DMS153 treated with DMSO at 0.1 percent for 48 hours (cell line): Measurements from ENCODE around the gene P3H3.

Experiments
- DNase-seq: peaks from one replicate; lab custom pipeline; 2025; ENCODE audit not compliant: unreplicated experiment; lab: John Stamatoyannopoulos, UW

Gene P3H3

GRCh38 chr12:6799147-6799546 is 29.1 kb upstream of the P3H3 start:
- no peak for DNase-seq

GRCh38 chr12:6807170-6807569 is 21.0 kb upstream of the P3H3 start:
- DNase-seq: no peak

- no peak for DNase-seq
These were observed 19.2 kb upstream of the P3H3 start for GRCh38 chr12:6809056-6809455.

GRCh38 chr12:6810758-6811157 is 17.4 kb upstream of the P3H3 start:
- no peak for DNase-seq

GRCh38 chr12:6813363-6813762 is 14.8 kb upstream of the P3H3 start:
- DNase-seq: no peak

GRCh38 chr12:6816598-6816997 is 11.6 kb upstream of the P3H3 start:
- DNase-seq: no peak

- DNase-seq: no peak
These were observed 11.1 kb upstream of the P3H3 start for GRCh38 chr12:6817098-6817497.

- DNase-seq: no peak
These were observed 10.5 kb upstream of the P3H3 start for GRCh38 chr12:6817662-6818157.

- no peak for DNase-seq
These were observed 10.0 kb upstream of the P3H3 start for GRCh38 chr12:6818222-6818621.

- no peak for DNase-seq
These were observed 9.6 kb upstream of the P3H3 start for GRCh38 chr12:6818645-6819044.

GRCh38 chr12:6819106-6820030 is 8.8 kb upstream of the P3H3 start:
- no peak for DNase-seq

GRCh38 chr12:6820166-6820565 is 8.0 kb upstream of the P3H3 start:
- DNase-seq: no peak

- no peak for DNase-seq
These were observed 6.4 kb upstream of the P3H3 start, which contains the start of gene GPR162 for GRCh38 chr12:6821591-6822425. TSS of gene GPR162 (plus strand) at chr12:6821821. CDS start at chr12:6823899, 2,078 bp downstream.

GRCh38 chr12:6822426-6823135 is 5.6 kb upstream of the P3H3 start:
- DNase-seq: no peak

- no peak for DNase-seq
These were observed 4.8 kb upstream of the P3H3 start for GRCh38 chr12:6823182-6824084.

GRCh38 chr12:6824085-6824775 is 4.0 kb upstream of the P3H3 start:
- no peak for DNase-seq

- no peak for DNase-seq
These were observed 3.3 kb upstream of the P3H3 start for GRCh38 chr12:6824901-6825381.

- peak; percentile 83 for DNase-seq
These were observed 2.6 kb upstream of the P3H3 start for GRCh38 chr12:6825398-6826124.
